KG1 (cell line): ENCODE data around the gene TTC39C.

Experiments
- DNase-seq: peaks from one replicate; lab custom pipeline; 2025; lab: John Stamatoyannopoulos, UW

Gene TTC39C

DNA sequence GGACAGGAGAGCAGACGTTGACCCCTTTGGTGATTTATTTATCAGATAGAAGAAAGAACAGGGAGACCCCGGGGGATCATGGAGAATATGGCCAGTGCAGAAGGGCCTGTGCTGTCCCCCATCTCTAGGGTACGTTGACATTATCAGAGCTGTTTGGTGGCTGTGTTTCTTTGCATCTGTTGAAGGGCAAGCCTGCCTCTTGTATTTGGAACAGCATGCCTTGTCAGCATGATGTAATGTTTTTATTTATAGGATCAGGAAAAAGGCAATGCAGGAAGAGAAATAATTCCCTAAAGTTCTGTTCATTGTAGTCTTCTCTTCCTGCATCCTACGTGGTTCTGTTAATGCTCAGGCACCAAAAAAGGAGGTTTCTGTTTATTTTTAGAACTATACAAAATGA is 74.5 kb downstream of the TTC39C start:
- DNase-seq, result no peak

DNA sequence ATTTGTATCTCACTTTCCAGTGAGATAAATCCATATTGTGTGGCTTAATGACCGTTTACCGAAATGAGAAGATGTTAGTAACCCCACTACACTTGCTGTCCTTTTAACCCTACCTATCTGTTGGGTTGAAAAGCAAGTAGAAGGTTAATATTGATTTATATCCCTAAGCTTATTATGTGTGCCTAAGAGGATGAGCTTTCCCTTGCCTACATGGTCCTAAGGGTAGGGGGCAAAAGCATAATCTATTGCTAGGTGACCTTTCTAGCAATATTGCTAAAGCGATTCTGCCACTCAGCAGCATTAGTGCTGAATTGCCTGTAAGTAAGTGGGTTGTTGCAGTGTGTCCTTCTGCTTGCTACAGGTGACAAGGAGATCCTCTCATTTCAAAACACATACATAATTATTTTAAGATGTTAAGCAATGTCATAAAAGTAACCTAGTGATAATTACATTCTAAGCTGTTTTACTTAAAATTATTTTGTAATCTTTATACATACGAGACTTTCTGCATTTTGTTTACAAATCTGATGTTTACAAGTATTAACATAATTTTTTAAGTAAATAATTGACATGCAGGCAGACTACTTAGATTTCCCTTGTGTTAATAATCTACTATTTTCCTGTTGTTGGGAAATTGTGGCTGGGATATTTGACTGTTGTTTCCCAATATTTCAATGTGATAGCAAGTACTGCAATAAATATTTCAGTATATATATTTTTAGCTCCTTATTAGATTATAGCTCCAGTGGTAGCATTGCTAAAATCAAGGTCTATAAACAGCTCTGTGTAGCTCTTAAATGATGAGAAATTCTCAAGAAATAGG is 75.2 kb downstream of the TTC39C start:
- DNase-seq, result no peak

DNA sequence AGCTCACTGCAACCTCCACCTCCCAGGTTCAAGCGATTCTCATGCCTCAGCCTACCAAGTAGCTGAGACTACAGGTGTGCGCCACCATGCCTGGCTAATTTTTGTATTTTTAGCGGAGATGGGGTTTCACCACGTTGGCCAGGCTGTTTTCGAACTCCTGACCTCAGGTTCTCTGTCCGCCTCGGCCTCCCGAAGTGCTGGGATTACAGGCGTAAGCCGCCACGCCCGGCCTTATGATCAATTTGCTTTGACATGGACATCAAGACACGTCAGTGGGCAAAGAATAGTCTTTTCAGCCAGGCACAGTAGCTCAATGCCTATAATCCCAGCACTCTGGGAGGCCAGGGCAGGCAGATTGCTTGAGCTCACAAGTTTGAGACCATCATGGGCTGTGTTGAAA is 76.3 kb downstream of the TTC39C start:
- DNase-seq, result no peak

DNA sequence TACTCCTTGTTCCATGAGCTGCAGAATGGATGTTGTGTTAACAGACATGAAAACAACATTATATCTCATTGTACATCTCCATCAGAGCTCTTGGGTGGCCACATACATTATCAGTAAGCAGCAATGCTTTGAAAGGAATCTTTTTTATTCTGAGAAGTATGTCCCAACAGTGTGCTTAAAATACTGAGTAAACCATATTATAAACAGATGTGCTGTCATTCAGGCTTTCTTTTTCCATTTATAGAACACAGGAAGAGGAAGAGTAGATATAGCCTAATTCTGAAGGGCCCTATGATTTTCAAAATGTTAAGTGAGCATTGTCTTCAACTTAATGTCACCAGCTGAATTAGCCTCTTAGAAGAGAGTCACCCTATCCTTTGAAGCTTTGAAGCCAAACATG is 80.0 kb downstream of the TTC39C start:
- no peak for DNase-seq

DNA sequence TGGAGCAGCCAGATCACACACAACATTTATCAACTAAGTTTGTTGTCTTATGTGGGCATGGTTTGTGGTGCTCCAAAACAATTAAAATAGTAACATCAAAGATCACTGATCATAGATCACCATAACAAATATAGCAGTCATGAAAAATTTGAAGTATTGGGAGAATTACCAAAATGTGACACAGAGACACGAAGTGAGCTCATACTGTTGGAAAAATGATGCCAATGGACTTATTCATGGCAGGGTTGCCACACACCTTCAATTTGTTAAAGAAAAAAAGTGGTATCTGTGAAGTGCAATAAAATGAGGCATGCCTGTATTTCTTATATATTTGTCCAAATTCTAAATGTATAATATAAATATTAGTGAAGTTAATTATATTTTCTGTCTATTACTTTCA is 81.4 kb downstream of the TTC39C start:
- DNase-seq, result no peak

DNA sequence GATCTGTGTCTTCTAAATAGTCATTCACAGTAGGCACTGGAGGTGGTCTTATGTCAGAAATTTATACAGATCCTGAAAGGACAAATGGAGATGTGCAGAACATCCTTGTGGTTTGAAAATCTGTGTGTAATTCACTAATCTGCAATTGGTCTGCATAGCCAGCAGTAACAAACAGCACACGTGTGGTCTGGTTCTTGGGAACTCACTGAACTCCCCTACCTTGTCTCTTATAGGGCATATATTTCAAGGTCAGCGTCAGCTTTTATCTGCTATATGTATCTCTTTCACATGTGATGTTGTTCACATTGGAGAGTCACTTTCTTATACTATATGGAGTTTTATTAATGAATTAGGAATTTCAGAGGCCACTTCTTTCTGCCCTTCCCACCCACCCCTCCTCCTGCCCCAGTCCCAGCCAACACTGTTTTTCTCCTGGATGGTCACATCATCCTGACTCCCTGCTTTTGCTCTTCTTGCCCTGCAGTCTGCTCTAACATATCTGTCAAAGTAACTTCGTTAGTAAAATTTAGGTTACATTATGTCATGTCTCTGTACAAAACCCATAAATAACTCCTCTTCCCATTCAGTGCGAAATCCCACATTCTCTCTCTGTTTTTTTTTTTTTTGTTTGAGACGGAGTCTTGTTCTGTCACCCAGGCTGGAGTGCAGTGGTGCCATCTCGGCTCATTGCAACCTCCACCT is 88.9 kb downstream of the TTC39C start:
- DNase-seq, result no peak

DNA sequence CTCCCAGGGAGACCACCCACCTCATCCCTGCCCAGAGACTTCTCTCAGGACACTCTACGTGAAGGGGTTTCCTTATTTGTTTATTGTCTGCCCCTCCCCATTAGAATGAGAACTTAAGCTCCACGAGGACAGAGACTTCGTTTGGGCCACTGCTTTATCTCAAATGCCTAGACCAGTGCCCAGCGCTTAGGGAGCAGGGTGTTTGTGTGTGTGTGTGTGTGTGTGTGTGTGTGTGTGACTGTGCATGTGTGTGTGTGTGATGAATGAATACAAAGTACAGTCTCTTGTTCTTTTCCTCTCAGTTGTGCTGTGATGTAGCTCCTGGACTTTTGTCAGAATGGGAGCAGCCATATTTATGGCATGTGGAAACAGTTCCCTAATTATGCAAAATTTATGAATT is 89.9 kb downstream of the TTC39C start:
- no peak for DNase-seq

DNA sequence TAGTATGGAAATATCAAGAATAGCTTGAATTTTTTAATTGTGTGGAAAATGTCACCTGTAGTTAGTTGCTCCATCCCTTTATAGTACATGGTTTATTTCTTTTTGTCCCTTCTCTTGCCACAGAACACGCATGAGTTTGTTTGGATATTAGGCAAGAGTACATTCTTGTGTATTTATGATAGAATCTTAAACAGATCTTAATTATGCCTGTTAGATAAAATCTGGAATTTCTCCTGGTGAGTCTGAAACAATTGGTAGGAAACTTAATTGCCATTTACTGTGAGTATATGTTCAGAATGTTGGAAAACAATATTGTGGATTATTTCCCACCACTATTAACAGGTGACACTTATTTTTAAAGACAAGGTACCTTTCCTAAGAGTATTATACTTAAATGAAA is 94.1 kb downstream of the TTC39C start:
- DNase-seq, result no peak

DNA sequence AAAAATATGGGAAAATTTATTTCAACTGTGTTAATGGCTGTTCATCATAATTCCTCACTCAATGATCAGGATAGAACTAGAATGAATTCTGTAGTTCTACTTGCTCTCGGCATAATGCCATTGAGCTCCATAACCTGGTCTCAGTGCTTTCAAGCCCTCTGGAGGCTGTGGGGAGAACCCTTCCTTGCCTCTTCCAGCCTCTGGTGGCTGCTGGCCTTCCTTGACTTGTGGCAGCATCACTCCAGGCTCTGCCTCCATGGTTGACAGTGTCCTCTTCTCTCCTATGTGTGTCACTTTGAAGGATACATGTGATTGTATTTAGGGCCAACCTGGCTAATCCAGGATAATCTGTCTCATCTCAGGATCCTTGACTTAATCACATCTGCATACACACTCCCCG is 97.4 kb downstream of the TTC39C start:
- DNase-seq, result no peak

DNA sequence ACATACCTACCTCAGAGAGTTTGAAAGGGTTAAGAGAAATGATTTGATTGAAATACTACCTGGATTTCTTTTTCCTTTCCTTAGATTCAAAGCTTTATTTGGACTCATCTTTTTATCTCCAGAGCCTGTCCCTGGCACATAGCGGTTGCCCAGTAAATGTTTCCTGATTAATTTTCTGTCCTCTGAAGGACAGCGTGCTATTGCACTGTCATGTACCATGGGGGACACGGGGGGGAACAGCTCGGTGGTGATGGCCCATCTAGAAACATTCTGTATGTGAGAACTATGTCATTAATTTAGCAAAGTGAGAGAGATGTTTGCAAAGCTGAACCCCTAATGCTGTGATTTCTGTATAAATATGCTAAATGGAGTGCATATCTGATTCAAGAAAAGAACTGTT is 97.9 kb downstream of the TTC39C start:
- no peak for DNase-seq

DNA sequence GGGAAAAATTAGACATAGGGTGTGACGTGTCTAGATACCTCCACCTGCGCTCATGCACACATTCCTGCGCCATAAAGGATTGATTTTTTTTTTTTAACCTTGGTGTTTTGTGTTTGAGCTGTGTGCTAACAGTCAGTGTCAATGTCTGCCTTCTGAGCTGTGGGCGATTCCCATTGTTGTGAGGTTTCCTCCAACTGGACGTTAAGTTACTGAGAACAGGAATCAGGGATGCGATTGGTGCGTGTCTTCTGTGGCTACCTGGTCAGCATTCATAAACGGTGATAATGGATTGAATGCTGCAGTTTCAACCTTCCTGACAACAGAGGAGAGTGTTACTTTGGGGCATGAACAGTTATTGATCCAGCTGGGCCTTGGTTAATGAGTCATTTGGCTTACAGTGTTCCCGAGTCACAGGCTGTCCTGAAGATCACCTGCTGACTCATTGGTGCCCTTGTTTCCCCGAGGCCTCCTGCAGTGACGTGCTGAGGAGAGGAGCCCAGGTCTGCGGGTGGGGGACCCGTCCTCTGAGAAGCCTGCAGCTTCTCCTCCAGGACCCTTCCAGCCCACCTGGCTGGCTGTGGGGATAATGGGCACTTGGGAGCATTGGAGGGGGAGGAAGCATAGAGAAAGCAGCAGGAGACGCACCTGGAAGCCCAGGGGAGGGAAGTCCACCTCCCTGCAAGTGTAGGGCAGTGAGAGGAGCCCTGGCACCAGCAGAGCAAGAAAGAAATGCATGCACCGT is 98.5 kb downstream of the TTC39C start:
- DNase-seq, result no peak

DNA sequence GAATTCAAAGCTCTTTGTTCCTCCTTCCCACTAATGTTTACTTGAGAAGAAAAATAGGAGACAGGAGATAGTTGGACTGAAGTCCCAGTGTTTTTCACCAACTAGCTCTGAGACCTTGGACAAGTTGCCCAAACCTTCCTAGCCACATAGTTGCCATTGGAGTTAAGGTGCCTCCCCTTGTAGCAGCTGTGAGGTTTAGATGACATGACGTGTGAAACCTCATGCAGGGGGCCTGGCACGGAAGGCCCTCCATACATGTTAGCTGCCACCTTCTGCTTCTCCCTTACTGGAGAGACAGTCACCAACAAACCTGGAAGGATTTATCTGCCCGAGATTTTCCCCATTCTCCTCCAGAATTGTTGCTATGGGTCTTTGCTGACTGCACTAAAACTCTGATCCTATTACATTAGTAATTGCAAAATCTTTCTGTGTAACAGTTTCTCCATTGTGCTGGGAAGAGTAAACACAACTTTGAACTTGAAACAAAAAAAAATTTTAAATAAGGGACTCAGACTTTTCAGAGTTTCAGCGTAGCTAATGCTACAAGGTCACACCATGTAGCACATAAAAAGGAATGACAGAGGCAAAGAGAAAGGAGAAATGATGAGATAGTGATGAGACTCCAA is 100.5 kb downstream of the TTC39C start:
- no peak for DNase-seq

DNA sequence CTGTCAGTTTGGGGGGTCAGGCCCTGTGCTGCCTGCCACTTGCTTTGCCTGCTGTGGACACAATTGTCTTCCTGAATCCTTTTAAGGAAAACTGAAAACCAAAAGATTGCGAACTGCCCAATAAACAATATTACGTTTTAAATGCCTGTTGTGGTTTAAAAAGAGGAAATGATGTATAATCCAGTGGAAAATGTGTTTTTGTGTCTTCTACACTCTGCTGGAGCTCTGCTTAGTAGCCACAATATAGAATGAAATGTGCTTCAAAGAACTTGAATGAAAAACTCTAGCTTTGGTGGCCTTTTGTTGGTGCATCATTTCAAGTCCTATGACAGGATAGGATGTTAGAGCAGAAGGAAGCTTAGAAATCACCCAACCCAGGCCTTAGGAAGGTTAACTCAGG is 101.1 kb downstream of the TTC39C start:
- no peak for DNase-seq

DNA sequence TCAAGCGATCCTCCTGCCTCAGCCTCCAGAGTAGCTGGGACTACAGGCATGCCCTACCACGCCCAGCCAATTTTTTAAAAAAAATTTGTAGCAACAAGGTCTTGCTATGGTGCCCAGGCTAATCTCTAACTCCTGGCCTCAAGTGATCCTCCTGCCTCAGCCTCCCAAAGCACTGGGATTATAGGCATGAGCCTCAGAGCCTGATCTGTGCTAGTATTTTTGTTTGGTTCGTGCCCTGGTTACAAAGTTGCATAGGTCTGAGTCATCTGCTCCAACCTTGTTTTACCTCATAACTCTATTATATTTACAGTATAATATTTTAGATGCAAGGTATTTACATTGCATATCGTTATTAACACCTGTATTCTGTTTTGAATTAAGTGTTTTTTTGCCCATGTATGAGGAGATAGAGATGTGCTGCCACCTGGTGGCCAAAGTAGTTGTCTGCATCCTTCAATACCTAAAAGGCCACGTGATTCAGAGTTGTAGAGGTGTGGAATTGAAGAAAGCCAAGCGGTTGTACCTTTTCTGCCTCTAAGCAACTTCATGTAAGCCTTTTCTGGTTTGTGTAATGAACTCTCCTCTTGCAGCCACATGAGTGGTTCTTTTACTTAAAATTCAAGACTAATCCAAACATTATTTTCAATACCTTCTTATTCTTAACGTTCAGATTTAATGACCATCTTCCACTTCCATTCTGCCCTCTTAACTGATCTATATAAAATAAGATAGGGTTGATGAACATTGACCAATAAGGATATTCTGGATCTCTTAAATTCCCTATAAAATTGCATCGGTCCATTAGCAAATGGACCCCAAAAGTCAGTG is 104.4 kb downstream of the TTC39C start:
- DNase-seq, result peak; percentile 24

DNA sequence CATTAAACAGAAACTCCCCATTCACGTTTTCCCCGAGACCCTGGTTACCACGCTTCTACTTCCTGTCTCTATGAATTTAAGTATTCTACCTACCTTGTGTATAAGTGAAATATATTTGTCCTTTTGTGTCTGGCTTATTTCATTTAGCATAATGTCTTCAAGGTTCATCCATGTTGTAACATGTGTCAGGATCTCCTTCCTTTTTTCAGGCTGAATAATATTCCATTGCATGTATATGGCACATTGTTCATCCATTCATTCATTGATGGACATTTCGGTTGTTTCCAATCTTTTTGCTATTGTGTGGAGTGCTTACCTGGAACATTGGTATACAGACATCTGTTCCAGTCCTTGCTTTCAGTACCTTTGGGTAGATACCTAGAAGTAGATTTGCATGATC is 106.1 kb downstream of the TTC39C start:
- DNase-seq, result no peak

DNA sequence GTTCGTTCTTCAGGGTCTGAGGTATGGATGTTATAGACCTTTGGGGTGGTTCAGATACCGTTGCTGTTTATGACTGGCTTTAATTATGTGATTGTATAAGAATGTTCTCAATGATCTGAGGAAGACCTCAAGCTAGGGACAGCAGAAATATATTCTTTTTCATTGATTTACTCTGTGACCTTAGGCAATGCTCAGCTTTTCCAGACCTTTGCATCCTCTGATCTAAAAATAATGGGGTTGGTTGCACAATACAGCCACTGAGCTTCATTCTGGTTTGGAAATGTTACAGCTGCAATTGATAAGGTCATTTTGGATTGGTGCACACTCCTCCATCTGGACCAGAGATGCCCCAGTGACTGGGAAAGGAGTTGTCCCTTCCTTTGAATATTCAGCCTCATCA is 107.1 kb downstream of the TTC39C start:
- no peak for DNase-seq

DNA sequence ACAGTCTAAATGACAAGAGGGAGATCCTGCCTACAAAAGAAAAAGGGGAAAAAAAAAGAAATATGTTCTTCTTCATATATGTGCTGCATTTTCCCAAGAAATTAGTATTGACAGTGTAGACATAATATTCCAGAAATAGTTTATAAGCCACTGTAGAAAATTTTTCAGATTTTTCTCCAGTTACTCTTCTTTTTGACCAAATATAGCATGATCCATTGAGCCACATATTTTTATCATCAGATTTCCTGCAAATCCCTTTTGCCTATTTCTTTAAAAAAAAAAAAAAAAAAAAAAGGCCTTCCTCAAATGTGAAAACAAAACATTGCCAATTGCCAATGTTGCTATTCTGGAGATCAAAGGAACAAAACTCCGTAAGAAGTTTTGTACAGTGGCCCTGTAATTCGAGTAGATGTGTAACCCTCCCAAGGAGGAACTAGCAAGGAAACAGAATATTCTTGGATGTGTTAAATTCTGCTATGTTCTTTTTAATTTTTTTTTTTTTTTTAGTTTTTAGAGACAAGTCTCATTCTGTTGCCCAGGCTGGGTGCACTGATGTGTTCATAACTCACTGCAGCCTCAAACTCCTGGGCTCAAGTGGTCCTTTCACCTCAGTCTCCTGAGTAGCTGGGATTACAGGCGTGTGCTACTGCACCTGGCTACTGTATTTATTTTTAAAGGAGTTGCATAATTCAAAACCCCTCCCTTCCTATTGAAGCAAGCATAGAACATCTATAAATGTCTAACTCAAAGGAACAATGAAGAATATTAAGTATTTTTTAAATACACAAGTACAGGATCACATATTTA is 111.8 kb downstream of the TTC39C start:
- DNase-seq, result no peak

DNA sequence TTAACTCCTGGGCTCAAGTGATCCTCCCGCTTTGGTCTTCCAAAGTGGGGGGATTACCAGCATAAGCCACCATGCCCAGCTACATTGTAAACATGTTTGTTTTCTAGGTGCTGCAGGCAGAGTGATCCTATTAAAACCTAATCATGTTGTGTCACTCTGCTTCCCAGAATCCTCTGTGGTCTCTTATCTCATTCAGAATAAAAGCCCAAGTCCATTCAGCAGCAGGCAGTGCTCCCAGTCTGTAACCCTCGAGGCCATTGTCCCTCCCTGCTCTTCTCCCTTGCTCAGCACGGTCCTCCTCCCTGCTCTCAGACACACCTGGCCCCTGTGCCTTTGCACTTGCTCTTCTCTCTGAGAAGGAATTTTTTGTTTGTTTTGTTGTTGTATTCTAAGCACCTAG is 113.2 kb downstream of the TTC39C start:
- no peak for DNase-seq

DNA sequence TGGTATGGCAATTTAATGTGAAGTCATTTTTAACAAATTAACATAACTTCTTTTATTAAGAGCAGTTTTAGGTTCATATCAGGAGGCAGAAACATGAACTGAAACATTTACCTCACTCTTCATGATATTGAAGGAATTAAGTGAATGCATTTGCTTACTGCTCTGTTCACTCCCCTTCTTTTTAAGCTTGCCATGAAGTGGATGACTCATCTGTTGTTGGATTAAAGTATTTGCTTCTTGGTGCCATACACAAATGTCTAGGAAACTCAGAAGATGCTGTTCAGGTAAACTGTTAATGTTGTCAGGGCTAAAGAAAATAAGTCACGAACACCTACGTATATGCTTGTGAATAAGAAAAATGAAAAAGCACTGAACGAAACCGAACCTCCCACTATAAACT is 114.1 kb downstream of the TTC39C start:
- DNase-seq, result no peak

DNA sequence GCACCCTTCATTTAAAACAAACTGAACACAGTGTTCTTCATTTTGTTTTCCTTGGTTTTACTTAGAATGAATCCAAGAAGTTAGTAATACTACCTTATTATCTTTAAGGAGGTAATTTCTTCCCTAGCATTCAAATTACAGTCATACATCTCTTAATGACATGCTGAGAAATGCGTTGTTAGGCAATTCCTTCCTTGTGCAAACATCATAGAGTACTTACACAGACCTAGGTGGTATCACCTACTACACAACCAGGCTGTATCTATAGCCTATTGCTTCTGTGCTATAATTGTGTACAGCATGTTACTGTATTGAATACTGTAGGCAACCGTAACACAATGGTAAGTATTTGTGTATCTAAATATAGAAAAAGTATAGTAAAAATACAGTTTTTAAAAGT is 115.9 kb downstream of the TTC39C start:
- no peak for DNase-seq

DNA sequence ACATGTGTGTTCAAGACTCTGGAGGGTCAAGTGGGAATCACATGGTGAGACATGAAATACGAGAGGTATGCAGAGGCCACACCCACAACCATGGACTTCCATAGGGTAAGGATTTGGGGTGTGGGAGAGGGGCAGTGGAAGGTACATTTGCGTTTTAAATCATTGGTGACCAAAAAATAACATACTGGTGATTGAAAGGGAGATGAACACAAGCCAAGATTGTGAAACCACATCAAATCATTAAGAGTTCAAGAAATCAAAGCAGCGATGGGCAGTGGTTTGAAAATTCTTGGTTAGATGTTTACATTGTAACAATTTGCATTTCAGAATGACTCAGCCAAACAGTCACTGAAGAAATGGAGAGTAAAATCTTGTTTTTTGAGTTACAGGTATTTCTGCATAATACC is 122.4 kb downstream of the TTC39C start:
- DNase-seq, result no peak
